Measurements from ENCODE around the gene TRPV2. TPM values are rescaled to one million over a fixed set of nuclear protein-coding genes. Genes with fewer than 3 reads are reported as not detected.
"Not testable (repeated sequence)": the region's sequence is repeated elsewhere in the genome, so short reads cannot be mapped to it uniquely, and the experiment has no call there.

TRPV2 gene
- total RNA-seq, 1 experiment from 2014 or later, result 0.87 TPM

GRCh38 chr17:16391451-16391850 is 23.9 kb upstream of the TRPV2 start:
- no TSS peak for BruUV-seq (replicated peaks)
- intact Hi-C loops (cut with micrococcal nuclease; ENCODE audit: unreplicated experiment), result no loop called here
- Mint-ChIP-seq H3K4me1 (ENCODE audit: low read depth, unreplicated experiment) (no peaks in the 10 kb centered on the region), H3K27me3 (ENCODE audit: unreplicated experiment) (no peaks in the 10 kb centered on the region), H3K36me3 (ENCODE audit: insufficient read depth, unreplicated experiment) (peaks cover 10% of the 10 kb centered on the region), H3K27ac (ENCODE audit: unreplicated experiment) (no peak overlapping the region), H3K9me3 (ENCODE audit: low read depth, unreplicated experiment) (no peaks in the 10 kb centered on the region), H3K4me3 (ENCODE audit: low read depth, unreplicated experiment) (no peak overlapping the region)
- CTCF ChIA-PET, result no interaction called here
- DNase-seq, result no peak
- TF ChIP-seq CTCF (IDR thresholded peaks at IDR 0.05; ENCODE audit: unreplicated experiment), result no peak

- DNase-seq; H3K27ac Mint-ChIP-seq (ENCODE audit: unreplicated experiment); intact Hi-C loops (cut with micrococcal nuclease; ENCODE audit: unreplicated experiment); BruUV-seq (replicated peaks); H3K4me1 Mint-ChIP-seq (ENCODE audit: low read depth, unreplicated experiment); CTCF ChIA-PET; H3K27me3 Mint-ChIP-seq (ENCODE audit: unreplicated experiment); H3K4me3 Mint-ChIP-seq (ENCODE audit: low read depth, unreplicated experiment); H3K36me3 Mint-ChIP-seq (ENCODE audit: insufficient read depth, unreplicated experiment); H3K9me3 Mint-ChIP-seq (ENCODE audit: low read depth, unreplicated experiment): not testable (repeated sequence)
These were observed 22.9 kb upstream of the TRPV2 start for GRCh38 chr17:16392491-16392890.

- BruUV-seq (replicated peaks); CTCF ChIA-PET: not testable (repeated sequence)
These were observed 19.5 kb upstream of the TRPV2 start for GRCh38 chr17:16395887-16396286.

GRCh38 chr17:16396693-16397092 is 18.7 kb upstream of the TRPV2 start:
- H3K4me3 Mint-ChIP-seq (ENCODE audit: low read depth, unreplicated experiment); H3K36me3 Mint-ChIP-seq (ENCODE audit: insufficient read depth, unreplicated experiment); BruUV-seq (replicated peaks); H3K27me3 Mint-ChIP-seq (ENCODE audit: unreplicated experiment); H3K4me1 Mint-ChIP-seq (ENCODE audit: low read depth, unreplicated experiment); H3K9me3 Mint-ChIP-seq (ENCODE audit: low read depth, unreplicated experiment); DNase-seq; intact Hi-C loops (cut with micrococcal nuclease; ENCODE audit: unreplicated experiment); H3K27ac Mint-ChIP-seq (ENCODE audit: unreplicated experiment): not testable (repeated sequence)
- CTCF ChIA-PET, result interaction anchor here (0.6 kb wide), 1 partner anchor 60 kb away, joined by 4 read pairs; no protein-coding TSS in a partner anchor

More at GRCh38 chr17:16395887-16396286, 19.5 kb upstream of the TRPV2 start:
- H3K27ac Mint-ChIP-seq (ENCODE audit: unreplicated experiment); H3K4me1 Mint-ChIP-seq (ENCODE audit: low read depth, unreplicated experiment); H3K27me3 Mint-ChIP-seq (ENCODE audit: unreplicated experiment); H3K36me3 Mint-ChIP-seq (ENCODE audit: insufficient read depth, unreplicated experiment); H3K4me3 Mint-ChIP-seq (ENCODE audit: low read depth, unreplicated experiment); DNase-seq; H3K9me3 Mint-ChIP-seq (ENCODE audit: low read depth, unreplicated experiment); intact Hi-C loops (cut with micrococcal nuclease; ENCODE audit: unreplicated experiment): not testable (repeated sequence)

- BruUV-seq (replicated peaks), result no TSS peak
- Mint-ChIP-seq H3K36me3 (ENCODE audit: insufficient read depth, unreplicated experiment) (no peaks in the 10 kb centered on the region), H3K4me1 (ENCODE audit: low read depth, unreplicated experiment) (peaks cover 8% of the 10 kb centered on the region), H3K27ac (ENCODE audit: unreplicated experiment) (no peak overlapping the region), H3K9me3 (ENCODE audit: low read depth, unreplicated experiment) (no peaks in the 10 kb centered on the region), H3K27me3 (ENCODE audit: unreplicated experiment) (no peaks in the 10 kb centered on the region), H3K4me3 (ENCODE audit: low read depth, unreplicated experiment) (no peak overlapping the region)
- DNase-seq, result no peak
- no peak for TF ChIP-seq CTCF (IDR thresholded peaks at IDR 0.05; ENCODE audit: unreplicated experiment)
- CTCF ChIA-PET, result no interaction called here
- intact Hi-C loops (cut with micrococcal nuclease; ENCODE audit: unreplicated experiment), result no loop called here
These were observed 16.8 kb upstream of the TRPV2 start for GRCh38 chr17:16398270-16399267.

GRCh38 chr17:16403847-16404246 is 11.5 kb upstream of the TRPV2 start:
- H3K27ac Mint-ChIP-seq (ENCODE audit: unreplicated experiment); H3K4me3 Mint-ChIP-seq (ENCODE audit: low read depth, unreplicated experiment); BruUV-seq (replicated peaks); DNase-seq; CTCF ChIA-PET; intact Hi-C loops (cut with micrococcal nuclease; ENCODE audit: unreplicated experiment); H3K36me3 Mint-ChIP-seq (ENCODE audit: insufficient read depth, unreplicated experiment); H3K4me1 Mint-ChIP-seq (ENCODE audit: low read depth, unreplicated experiment); H3K9me3 Mint-ChIP-seq (ENCODE audit: low read depth, unreplicated experiment); H3K27me3 Mint-ChIP-seq (ENCODE audit: unreplicated experiment): not testable (repeated sequence)

Data from Calu3 (cell line).